ENCODE measurements around the gene ELAVL1. TPM values are rescaled to one million over a fixed set of nuclear protein-coding genes. Genes with fewer than 3 reads are reported as not detected.

ELAVL1 gene
- total RNA-seq, 1 experiment from 2014 or later = 87.2 TPM

DNA sequence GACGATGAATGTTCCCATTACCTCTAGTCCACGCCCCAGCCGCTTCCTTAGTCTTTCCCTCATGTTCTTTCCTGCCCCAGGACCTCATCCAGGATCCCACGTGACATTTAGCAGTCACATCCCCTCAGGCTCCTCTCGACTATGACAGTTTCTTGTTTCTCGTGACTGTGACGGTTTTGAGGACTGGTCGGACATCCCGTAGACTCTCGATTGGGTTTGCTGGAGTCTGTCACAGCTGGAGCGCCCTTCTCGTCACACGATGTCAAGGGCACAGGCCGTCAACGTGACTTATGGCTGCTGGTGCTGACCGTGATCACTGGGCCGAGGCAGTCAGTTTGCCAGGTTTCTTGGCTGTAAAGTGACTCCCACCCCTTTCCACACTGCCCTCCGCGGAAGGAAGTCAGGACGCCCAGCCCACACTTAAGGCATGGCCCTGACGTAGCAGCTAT lies 22.8 kb downstream of the ELAVL1 start:
- DNase-seq = no peak
- Histone ChIP-seq H2AFZ (ENCODE audit: low read length) (no peak overlapping the region), H4K20me1 (ENCODE audit: low read length) (peaks cover 13% of the 10 kb centered on the region; the same call in 1 of the 2 replicates), H3K9me3 (ENCODE audit: low read length) (no peaks in the 10 kb centered on the region), H3K36me3 (ENCODE audit: low read depth, low read length) (peaks cover 59% of the 10 kb centered on the region), H3K27ac (ENCODE audit: low read length) (no peak overlapping the region), H3K27me3 (ENCODE audit: low read length) (no peaks in the 10 kb centered on the region), H3K4me3 (ENCODE audit: low read length) (no peak overlapping the region), H3K9ac (ENCODE audit: low read length) (no peak overlapping the region), H3K79me2 (ENCODE audit: low read length) (peaks cover 66% of the 10 kb centered on the region), H3K9me2 (replicated peaks; ENCODE audit: low read length) (no peaks in the 10 kb centered on the region), H3F3A (ENCODE audit: low read length, unreplicated experiment) (peaks cover 8% of the 10 kb centered on the region), H3K4me2 (ENCODE audit: low read length) (no peak overlapping the region), H3K4me1 (ENCODE audit: insufficient read depth, low read length) (peaks cover 33% of the 10 kb centered on the region)
- no peak for ATAC-seq
- POLR2A ChIA-PET (ENCODE audit: unreplicated experiment) = no interaction called here
- intact Hi-C loops (cut with micrococcal nuclease) = no loop called here
- TF ChIP-seq EZH2 (IDR thresholded peaks at IDR 0.05; ENCODE audit: low read length, unreplicated experiment) = no peak
- TF ChIP-seq, protein P1, sequence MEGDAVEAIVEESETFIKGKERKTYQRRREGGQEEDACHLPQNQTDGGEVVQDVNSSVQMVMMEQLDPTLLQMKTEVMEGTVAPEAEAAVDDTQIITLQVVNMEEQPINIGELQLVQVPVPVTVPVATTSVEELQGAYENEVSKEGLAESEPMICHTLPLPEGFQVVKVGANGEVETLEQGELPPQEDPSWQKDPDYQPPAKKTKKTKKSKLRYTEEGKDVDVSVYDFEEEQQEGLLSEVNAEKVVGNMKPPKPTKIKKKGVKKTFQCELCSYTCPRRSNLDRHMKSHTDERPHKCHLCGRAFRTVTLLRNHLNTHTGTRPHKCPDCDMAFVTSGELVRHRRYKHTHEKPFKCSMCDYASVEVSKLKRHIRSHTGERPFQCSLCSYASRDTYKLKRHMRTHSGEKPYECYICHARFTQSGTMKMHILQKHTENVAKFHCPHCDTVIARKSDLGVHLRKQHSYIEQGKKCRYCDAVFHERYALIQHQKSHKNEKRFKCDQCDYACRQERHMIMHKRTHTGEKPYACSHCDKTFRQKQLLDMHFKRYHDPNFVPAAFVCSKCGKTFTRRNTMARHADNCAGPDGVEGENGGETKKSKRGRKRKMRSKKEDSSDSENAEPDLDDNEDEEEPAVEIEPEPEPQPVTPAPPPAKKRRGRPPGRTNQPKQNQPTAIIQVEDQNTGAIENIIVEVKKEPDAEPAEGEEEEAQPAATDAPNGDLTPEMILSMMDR (conservative IDR thresholded peaks at IDR 0.05; ENCODE audit: low read depth, low read length) = no peak
- TF ChIP-seq EZH2phosphoT487 (IDR thresholded peaks at IDR 0.05; ENCODE audit: borderline replicate concordance, low read length) = no peak
- CTCF ChIA-PET = no interaction called here
- BruUV-seq (replicated peaks) = no TSS peak

DNA sequence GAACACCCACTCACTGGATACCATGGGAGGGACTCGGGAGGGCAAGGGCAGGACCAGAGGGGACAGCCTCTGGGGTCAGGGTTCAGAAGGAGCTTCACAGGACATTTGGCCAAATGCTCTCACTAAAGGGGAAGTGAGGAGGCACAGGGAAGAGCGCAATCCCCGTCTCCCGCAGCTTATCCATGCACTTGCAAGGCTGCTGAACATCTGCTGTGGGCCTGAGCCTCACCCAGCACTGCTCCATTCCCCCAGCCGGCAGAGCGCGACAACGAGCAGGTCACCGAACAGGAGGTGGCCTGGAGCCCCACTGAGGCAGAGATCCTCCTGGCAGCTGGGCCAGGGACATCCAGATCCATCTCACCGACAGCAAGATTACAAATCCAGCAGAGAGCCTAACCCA lies 23.3 kb downstream of the ELAVL1 start:
- TF ChIP-seq, protein P1 (conservative IDR thresholded peaks at IDR 0.05; ENCODE audit: low read depth, low read length) = no peak
- TF ChIP-seq EZH2phosphoT487 (IDR thresholded peaks at IDR 0.05; ENCODE audit: borderline replicate concordance, low read length) = no peak
- no peak overlapping the region for H3K9ac ChIP-seq (ENCODE audit: low read length)
- H4K20me1 ChIP-seq (ENCODE audit: low read length) = peaks cover 13% of the 10 kb centered on the region; the same call in 1 of the 2 replicates
- peaks cover 27% of the 10 kb centered on the region for H3K4me1 ChIP-seq (ENCODE audit: insufficient read depth, low read length)
- H3F3A ChIP-seq (ENCODE audit: low read length, unreplicated experiment) = peaks cover 6% of the 10 kb centered on the region
- peaks cover 70% of the 10 kb centered on the region for H3K79me2 ChIP-seq (ENCODE audit: low read length)
- BruUV-seq (replicated peaks) = no TSS peak
- no peak overlapping the region for H3K27ac ChIP-seq (ENCODE audit: low read length)
- H3K4me3 ChIP-seq (ENCODE audit: low read length) = no peak overlapping the region
- no peaks in the 10 kb centered on the region for H3K27me3 ChIP-seq (ENCODE audit: low read length)
- ATAC-seq = no peak
- H3K36me3 ChIP-seq (ENCODE audit: low read depth, low read length) = peaks cover 65% of the 10 kb centered on the region
- no peak overlapping the region for H2AFZ ChIP-seq (ENCODE audit: low read length)
- intact Hi-C loops (cut with micrococcal nuclease) = no loop called here
- H3K4me2 ChIP-seq (ENCODE audit: low read length) = no peak overlapping the region
- H3K9me3 ChIP-seq (ENCODE audit: low read length) = no peaks in the 10 kb centered on the region
- no peak for DNase-seq
- no peaks in the 10 kb centered on the region for H3K9me2 ChIP-seq (replicated peaks; ENCODE audit: low read length)
- CTCF ChIA-PET = no interaction called here
- POLR2A ChIA-PET (ENCODE audit: unreplicated experiment) = no interaction called here

DNA sequence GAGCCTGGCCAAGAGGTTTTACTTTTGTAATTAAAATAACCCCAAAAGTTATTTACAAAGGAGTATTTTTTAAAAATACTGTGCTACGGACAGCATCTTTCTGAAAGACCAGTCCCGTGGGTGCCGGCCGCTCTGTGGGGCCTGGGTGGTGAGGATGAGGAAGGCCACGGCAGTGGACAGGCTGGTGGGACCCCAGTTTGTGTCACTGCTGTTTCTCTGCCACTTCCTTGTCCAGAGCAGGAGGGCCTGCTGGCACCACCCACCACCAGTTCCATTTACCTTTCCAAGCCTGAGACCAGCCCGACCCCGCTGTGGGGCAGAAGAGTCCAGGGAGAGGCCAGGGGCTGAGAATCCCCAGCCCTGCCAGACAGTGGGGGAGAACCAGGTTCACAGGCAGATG lies 23.8 kb downstream of the ELAVL1 start:
- Histone ChIP-seq H3K27ac (ENCODE audit: low read length) (no peak overlapping the region), H3K79me2 (ENCODE audit: low read length) (peaks cover 70% of the 10 kb centered on the region), H3K9ac (ENCODE audit: low read length) (no peak overlapping the region), H3K9me3 (ENCODE audit: low read length) (no peaks in the 10 kb centered on the region), H3K27me3 (ENCODE audit: low read length) (no peaks in the 10 kb centered on the region), H3K36me3 (ENCODE audit: low read depth, low read length) (peaks cover 68% of the 10 kb centered on the region), H3K4me1 (ENCODE audit: insufficient read depth, low read length) (peaks cover 24% of the 10 kb centered on the region), H3F3A (ENCODE audit: low read length, unreplicated experiment) (peaks cover 5% of the 10 kb centered on the region), H3K4me3 (ENCODE audit: low read length) (no peak overlapping the region), H4K20me1 (ENCODE audit: low read length) (peaks cover 13% of the 10 kb centered on the region; the same call in 1 of the 2 replicates), H3K9me2 (replicated peaks; ENCODE audit: low read length) (no peaks in the 10 kb centered on the region), H3K4me2 (ENCODE audit: low read length) (no peak overlapping the region), H2AFZ (ENCODE audit: low read length) (no peak overlapping the region)
- POLR2A ChIA-PET (ENCODE audit: unreplicated experiment) = no interaction called here
- TF ChIP-seq EZH2 (IDR thresholded peaks at IDR 0.05; ENCODE audit: low read length, unreplicated experiment) (no peak), EZH2phosphoT487 (IDR thresholded peaks at IDR 0.05; ENCODE audit: borderline replicate concordance, low read length) (no peak)
- TF ChIP-seq, protein P1 (conservative IDR thresholded peaks at IDR 0.05; ENCODE audit: low read depth, low read length) = no peak
- intact Hi-C loops (cut with micrococcal nuclease) = no loop called here
- CTCF ChIA-PET = no interaction called here
- ATAC-seq (no peak), DNase-seq (no peak)
- no TSS peak for BruUV-seq (replicated peaks)
